Stimulated activated CD4-positive, alpha-beta T cell treated with anti-CD3 and anti-CD28 coated beads, Interleukin-4, amount 100 ng/mL, for 48 hours (primary cell): ENCODE results near the gene MMEL1.

Source experiments
- DNase-seq, 2 donors: peaks; one replicate each; pipeline ENCODE4 v3.0.0-alpha.2; 2020; ENCODE audit warnings: low read depth in 2 of 2

The MMEL1 gene

DNA sequence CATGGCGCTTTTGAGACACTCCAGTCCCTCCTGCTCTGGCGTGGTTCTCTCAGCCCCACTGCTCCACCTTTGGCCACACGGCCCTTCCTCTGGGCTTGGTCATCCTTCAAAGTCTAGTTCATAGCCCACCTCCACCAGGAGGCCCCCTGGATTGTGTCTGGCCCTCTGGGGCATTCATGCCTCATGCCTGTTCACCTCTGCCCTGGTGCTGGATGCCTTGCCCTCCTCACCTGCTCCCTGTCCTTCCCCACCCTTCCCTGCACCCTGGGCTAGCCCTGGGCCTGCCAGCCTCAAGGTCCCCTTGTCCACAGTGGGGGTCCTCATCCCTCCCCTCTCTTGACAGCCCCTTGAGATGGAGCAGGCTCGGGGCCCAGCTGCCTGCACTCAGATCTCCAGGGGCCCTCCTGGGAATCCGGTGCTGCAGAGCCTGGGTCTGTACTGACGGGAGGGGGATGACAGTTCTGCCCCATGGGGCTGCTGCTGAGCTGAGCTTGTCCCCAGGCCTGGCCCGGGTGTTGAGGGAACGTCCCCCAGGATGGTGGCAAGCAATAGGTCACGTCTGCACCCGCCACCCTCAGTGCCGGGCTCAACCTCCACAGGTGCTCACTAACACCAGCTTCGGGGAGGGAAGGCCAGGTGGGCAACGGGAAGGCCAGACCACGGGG is 27.8 kb downstream of the MMEL1 start:
- DNase-seq, result no peak

- DNase-seq, result no peak
Observed at GRCh38 chr1:2604156-2604843, 28.5 kb downstream of the MMEL1 start.

DNA sequence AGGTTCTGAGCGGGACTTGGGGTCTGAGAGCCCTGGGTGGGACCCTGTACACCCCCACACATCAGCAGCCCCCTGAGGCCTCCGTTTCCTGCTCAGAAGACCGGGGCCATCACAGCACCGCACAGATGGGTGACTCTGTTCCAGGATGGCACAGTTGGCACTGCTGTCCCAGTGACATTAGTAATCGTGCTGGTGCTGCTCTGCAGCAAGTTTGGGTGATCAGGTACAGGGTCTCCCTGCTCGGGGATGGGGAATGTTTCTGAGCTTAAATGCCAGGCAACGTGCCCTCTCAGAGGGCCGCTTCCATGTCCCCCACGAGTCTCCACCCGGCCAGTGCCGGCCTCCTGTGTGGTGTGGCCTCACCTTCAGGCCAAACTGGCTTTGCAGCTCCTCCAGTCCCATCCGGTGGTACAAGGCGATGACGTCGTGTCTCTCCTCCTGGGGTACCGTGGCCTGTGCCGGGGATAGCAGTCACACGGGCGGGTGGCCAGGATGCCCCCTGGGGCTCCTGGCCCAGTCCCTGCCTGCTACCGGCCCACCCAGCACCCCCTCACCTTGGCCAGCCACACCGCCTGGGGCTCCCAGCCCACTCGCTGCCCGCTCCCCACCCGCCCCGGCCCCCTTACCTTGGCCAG is 29.2 kb downstream of the MMEL1 start:
- DNase-seq, result no peak

DNA sequence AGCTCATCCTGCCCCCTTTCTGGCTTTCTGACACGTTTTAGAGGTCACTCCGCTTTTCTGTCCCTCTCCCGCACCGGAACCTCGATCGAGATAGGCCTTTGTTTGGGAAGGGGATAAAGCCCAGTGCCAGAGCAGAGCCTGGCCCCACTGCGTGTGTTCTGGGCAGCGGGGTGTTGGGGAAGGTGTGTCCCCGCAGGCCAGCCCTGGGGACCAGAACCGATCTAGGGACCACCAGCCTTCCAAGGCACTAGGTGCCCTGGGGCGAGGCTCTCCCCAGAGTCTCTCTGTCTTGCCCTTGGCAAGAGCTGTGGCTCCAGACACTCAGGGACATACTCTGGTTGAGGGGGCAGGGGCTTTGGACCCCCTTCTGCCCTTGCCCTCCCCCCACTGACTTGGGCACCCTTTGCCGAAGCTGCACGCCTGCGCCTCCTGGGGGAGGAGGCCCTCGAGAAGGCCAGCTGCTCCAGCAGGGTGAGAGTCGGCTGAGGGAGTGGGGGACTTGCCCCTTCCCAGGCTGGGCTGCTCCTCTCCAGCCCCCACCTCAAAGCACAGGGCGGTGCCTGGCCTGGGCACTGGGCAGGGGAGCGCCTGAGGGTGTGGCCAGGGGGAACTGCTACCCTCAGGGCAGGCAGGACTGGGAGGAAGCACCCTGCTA is 29.8 kb downstream of the MMEL1 start:
- DNase-seq, result no peak

DNA sequence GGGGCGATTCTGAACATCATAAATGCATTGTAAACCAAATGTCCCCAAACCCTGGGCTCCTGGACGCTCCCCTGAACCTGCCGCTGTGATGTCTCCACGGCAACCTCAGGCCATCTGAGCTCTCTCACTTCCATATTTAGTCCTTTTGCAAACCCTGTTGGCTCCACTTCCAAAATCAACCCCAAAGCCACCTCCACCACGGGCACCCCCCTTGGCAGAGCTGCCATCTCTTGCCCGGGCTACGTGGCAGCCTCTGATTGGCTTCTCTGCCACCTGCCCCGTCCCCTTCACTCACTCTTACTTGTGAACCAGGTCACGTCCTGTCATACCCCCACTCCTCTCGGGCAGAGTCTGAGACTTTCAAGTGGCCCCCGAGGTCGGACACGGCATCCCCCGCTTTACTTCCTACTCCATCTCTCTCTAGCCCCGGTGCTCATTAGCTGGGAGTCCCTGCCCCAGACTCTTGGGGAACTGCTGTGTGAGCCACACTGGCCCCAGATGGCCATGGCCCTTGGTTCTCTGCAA is 30.4 kb downstream of the MMEL1 start:
- no peak for DNase-seq

- DNase-seq, result no peak
Observed at GRCh38 chr1:2601721-2602303, 31.0 kb downstream of the MMEL1 start.

GRCh38 chr1:2598329-2598931 is 34.4 kb downstream of the MMEL1 start:
- DNase-seq, result no peak

- DNase-seq, result no peak
Observed at GRCh38 chr1:2597441-2598328, 35.1 kb downstream of the MMEL1 start.

DNA sequence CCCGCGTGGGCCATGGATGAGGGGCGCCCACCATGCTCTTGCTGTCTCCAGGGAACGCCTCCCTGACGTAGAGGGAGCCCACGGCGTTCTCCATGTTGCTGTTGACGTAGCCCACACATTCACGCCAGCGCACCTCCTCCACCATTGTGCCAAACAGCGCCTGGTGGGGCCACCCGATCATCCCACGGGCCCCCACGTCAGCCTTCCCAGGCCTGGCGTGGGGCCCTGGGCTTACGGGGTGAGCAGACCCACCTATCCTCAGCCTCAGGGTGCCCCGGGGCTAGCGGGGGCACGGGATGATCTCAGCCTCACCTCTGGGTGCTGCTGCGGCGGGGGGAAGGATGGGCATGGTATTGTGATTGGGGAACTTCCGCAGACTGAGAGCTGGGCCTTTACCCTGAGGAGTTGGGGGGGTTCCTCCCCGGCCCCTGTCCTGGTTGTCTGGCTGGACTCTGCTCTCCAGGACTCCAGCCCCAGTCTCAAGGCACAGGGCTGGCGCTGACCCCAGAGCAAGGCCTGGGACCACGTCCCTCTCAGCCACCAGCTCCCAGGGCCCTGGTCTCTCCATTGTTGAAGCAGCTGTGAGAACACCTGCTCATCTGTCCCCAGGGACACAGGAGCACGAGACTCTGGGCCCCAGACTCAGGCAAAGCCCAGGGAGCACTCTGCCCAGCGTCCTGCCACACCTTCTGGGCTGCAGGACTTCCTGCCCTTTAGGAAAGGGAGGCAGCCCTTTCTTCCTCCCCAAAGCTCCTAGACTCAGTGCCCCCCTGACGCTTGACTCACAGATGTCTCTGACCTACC is 36.1 kb downstream of the MMEL1 start:
- DNase-seq, result no peak

GRCh38 chr1:2595812-2596529 is 36.8 kb downstream of the MMEL1 start:
- DNase-seq, result no peak

- DNase-seq, result no peak
Observed at GRCh38 chr1:2595261-2595811, 37.5 kb downstream of the MMEL1 start.

- DNase-seq, result no peak
Observed at GRCh38 chr1:2594641-2595131, 38.1 kb downstream of the MMEL1 start.

DNA sequence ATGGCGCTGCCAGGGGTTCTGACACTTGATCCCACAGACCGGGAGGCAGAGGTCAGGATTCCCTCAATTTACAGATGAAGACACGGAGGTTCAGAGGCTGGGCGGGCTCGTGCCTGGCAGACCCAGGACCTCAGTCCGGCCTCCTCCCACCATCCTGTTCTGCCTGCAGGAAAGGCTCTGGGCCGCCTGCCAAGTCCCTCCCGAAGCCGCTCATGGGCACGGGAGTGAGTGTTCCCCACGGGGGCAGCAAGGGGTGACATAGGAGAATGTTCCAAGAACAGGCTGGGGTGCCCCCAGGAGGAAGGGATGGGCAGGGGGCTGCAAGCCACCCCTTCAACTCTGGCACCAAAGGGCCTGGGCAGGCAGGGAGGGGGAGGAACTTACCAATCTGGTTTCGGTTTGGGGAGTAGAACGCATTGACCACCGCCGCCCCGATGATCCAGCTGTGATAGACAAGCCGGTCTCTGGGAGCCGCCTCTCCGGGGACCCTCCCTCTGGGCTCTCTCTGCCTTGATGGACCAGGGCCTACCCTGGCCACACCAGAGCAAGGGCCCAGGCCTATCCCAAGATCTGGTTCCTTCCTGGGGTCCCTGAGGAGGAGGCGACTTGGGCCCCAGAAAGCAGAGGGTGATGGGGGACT is 38.7 kb downstream of the MMEL1 start:
- no peak for DNase-seq

GRCh38 chr1:2593251-2593878 is 39.5 kb downstream of the MMEL1 start:
- no peak for DNase-seq

DNA sequence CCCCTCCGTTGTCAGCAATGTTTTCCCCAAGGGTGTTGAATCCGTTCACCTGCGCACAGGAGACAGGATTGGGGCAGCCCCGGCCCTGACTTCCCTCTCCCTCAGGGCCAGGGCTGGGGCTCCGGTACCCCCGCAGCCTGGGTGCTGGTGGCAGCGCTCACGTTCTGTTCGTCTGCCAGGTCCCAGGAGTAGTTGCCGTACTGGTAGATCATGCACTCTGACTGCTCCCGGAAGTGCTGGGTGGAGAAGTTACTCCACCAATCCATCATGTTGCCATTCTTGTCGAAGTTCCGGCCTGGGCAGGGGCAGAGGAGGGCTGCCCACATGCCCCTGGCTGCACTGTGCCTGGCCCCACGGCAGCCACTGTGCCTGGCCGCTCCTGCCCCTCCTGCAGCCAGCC is 40.1 kb downstream of the MMEL1 start:
- no peak for DNase-seq

DNA sequence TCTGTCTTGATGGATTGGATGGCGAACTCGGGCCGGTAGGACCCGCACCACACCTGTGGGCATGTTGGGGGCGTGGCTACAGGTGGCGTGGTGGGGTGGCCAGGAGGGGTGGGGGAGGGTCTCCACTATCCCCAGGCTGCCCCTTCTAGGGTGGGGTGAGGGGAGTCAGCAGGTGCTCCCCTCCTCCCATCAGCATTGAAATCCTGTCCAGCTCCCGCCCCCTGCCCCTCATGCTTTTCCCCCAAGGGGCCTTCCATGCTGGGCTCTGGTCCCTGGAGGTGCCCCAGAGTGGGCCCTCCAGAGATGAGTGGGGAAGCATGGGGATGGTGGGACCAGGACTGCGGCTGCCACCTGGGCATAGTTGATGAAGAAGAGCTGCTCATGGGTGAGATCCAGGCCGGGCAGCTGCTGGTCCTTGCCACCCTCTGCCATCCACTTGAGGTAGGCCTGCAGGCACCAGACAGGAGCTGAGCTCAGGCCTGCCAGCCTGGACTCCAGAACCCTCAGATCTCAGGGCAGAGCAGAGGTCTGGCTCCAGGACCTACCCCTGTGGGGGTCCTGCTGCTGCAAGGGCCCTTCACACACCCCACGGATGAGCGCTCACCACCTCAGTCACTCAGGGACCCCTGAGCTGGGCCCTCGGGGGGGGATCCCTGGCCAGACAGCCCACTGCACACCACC is 41.1 kb downstream of the MMEL1 start:
- DNase-seq, result no peak

- no peak for DNase-seq
Observed at GRCh38 chr1:2591233-2591580, 41.6 kb downstream of the MMEL1 start.
